ENCODE data around the gene POLA1. TPM values are rescaled to one million over a fixed set of nuclear protein-coding genes. Genes with fewer than 3 reads are reported as not detected.

The POLA1 gene
- total RNA-seq, 1 donor from 2014 or later, result 12.3 TPM

DNA sequence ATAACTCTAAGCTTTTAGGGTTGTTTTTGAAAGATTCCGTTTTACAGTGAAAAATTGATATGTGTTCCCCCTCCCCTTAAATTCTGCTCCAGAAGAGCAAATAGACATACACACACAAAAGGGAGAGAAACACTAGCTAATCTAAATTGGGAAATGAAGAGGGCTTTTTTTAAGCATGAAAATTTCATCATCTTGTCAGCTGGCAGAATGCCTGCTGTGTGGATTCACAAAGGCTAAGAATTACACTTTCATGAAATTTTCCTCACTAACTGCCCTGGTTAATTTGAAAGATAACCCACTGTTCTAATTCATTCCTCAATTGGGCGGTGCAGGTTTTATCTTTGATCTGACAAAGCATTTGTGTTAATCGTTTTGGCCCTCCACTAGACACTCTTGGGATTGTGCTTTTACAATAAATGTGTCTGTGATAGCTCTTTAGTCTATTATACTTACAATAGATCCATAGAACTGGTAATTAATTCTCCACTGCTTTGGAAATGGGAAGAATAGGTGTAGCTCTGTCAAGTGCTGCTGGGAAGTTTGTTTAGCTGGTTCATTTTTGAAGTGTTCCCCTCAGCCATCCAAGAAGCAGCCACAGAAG is 152.9 kb downstream of the POLA1 start:
- H3K9me3 ChIP-seq, result no peaks in the 10 kb centered on the region
- no peak for ATAC-seq
- DNase-seq, result no peak
- TF ChIP-seq, protein P1, sequence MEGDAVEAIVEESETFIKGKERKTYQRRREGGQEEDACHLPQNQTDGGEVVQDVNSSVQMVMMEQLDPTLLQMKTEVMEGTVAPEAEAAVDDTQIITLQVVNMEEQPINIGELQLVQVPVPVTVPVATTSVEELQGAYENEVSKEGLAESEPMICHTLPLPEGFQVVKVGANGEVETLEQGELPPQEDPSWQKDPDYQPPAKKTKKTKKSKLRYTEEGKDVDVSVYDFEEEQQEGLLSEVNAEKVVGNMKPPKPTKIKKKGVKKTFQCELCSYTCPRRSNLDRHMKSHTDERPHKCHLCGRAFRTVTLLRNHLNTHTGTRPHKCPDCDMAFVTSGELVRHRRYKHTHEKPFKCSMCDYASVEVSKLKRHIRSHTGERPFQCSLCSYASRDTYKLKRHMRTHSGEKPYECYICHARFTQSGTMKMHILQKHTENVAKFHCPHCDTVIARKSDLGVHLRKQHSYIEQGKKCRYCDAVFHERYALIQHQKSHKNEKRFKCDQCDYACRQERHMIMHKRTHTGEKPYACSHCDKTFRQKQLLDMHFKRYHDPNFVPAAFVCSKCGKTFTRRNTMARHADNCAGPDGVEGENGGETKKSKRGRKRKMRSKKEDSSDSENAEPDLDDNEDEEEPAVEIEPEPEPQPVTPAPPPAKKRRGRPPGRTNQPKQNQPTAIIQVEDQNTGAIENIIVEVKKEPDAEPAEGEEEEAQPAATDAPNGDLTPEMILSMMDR (IDR thresholded peaks at IDR 0.05), result no peak
- no peaks in the 10 kb centered on the region for H3K4me1 ChIP-seq
- H3K27me3 ChIP-seq (ENCODE audit: low read depth), result no peaks in the 10 kb centered on the region
- no peak overlapping the region for H3K4me3 ChIP-seq
- no peaks in the 10 kb centered on the region for H3K36me3 ChIP-seq
- H3K27ac ChIP-seq, result no peak overlapping the region
- intact Hi-C loops (cut with DNase I), result no loop called here

DNA sequence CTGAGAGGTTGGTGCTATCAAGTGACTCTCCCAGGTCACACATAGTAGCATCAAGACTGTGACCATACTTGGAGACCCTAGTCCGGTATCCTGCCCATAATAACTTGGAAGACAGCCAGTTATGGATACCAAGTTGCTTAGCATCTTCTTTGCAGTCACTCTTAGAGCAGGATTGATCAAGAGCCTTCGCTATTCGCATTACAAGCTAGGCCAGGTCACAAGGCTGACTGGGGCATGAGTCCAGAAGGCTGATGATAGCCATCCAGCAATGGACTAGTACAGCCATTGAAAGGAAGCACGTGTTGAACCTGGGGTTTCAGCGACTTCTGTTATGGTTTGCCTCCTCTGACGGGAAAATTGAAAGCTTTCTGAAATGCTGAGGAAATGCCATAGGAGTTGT is 157.6 kb downstream of the POLA1 start:
- no peaks in the 10 kb centered on the region for H3K9me3 ChIP-seq
- DNase-seq (no peak), ATAC-seq (no peak)
- H3K27me3 ChIP-seq (ENCODE audit: low read depth), result no peaks in the 10 kb centered on the region
- intact Hi-C loops (cut with DNase I), result no loop called here
- H3K36me3 ChIP-seq, result no peaks in the 10 kb centered on the region
- H3K4me1 ChIP-seq, result no peaks in the 10 kb centered on the region
- H3K27ac ChIP-seq, result no peak overlapping the region
- TF ChIP-seq, protein P1 (IDR thresholded peaks at IDR 0.05), result no peak
- H3K4me3 ChIP-seq, result no peak overlapping the region

DNA sequence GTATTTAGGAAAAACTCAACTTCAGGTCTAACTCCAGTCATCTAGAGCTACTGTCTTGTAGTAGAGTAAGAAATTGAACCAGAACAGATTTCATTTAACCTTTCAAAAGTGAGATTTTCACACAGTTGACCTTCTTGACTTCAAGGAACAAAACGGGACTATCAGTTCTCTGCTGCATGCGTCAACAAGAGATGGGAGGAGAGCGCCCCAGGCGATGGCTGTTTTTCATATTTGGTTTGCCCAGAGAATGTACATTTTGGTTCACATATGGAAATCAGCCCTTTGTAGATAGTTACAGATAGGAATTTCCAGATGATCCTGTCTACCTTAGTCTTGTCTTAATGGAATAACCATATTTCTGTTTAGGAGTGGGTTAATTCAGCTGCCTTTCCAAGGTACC is 158.1 kb downstream of the POLA1 start:
- Histone ChIP-seq H3K9me3 (no peaks in the 10 kb centered on the region), H3K4me3 (no peak overlapping the region), H3K27me3 (ENCODE audit: low read depth) (no peaks in the 10 kb centered on the region), H3K4me1 (no peaks in the 10 kb centered on the region), H3K27ac (no peak overlapping the region), H3K36me3 (no peaks in the 10 kb centered on the region)
- intact Hi-C loops (cut with DNase I), result no loop called here
- TF ChIP-seq, protein P1 (IDR thresholded peaks at IDR 0.05), result no peak
- ATAC-seq (no peak), DNase-seq (no peak)

DNA sequence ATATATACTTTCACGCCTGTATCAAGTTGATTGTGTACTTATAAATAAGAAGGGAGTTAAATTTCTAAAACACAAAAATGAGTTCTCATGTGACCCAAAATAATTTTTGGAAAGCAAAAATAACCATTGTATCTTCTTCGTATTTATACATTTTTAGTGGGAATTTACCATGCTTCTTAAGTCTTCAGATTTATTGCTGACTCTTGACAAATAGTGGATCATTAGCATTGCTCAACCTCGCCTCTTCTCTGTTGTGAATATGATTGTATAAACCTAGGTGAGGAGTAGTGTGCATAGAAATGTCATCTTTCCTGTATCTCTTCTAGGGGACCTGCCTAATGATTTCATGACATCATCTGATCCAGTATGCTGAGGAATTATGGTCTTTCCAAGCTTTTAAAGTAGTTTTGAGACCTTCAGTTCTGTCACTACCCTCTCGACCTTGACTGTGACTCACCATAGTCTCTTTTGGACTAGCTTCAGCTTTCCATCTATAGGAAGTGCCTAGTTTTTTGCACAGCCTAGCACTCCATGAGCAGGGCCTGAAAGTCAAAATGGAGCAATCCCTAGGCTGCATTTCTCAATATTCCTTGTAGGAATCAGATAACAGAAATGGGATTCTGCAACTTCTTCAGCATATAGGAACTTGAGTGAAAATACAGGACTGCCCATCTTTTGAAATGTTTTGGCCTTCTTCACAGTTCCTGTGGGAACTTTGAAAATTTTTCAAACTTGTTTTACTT is 164.5 kb downstream of the POLA1 start:
- H3K27ac ChIP-seq, result no peak overlapping the region
- ATAC-seq (no peak), DNase-seq (no peak)
- H3K4me1 ChIP-seq, result no peaks in the 10 kb centered on the region
- no peak overlapping the region for H3K4me3 ChIP-seq
- intact Hi-C loops (cut with DNase I), result no loop called here
- no peaks in the 10 kb centered on the region for H3K36me3 ChIP-seq
- TF ChIP-seq, protein P1 (IDR thresholded peaks at IDR 0.05), result no peak
- no peaks in the 10 kb centered on the region for H3K9me3 ChIP-seq
- H3K27me3 ChIP-seq (ENCODE audit: low read depth), result no peaks in the 10 kb centered on the region

DNA sequence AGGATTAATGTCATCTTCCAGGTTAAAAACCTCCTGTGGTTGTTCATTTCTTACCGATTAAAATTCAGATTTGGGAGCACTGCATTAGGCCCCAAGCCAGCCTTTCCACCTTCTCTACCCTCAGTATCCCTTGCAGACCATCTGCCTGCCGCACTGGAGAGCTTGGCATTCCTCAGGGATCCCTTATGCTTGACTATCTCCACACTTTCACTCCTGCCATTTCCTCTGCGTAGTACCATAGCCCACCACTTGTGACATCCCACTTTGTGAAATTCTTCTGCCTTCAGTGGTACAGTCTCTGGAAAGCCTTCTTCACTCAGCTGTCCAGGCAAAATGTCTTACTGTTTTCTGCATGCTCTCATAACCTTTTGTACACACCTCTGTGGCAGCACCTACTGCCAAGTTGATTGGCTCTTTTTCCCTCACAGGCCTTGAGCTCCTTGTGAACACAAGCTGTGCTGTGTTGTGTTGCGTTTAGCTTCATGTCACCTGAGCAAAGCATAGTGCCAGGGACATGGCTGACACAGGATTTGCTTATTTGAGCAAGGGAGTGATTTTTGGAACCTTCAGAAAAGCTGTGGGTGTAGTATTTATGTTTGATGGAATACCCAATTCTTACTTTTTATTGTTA is 165.6 kb downstream of the POLA1 start:
- H3K27ac ChIP-seq, result no peak overlapping the region

More for the DNA sequence above, 165.6 kb downstream of the POLA1 start:
- no peaks in the 10 kb centered on the region for H3K4me1 ChIP-seq
- TF ChIP-seq, protein P1 (IDR thresholded peaks at IDR 0.05), result no peak
- DNase-seq (no peak), ATAC-seq (no peak)
- H3K4me3 ChIP-seq, result no peak overlapping the region
- H3K27me3 ChIP-seq (ENCODE audit: low read depth), result no peaks in the 10 kb centered on the region
- H3K9me3 ChIP-seq, result no peaks in the 10 kb centered on the region
- intact Hi-C loops (cut with DNase I), result no loop called here
- H3K36me3 ChIP-seq, result no peaks in the 10 kb centered on the region
